Frontal cortex (tissue), 4 donors: ENCODE data around the gene BRI3BP. TPM values are rescaled to one million over a fixed set of nuclear protein-coding genes. Genes with fewer than 3 reads are reported as not detected.
"Not testable (repeated sequence)": the region's sequence is repeated elsewhere in the genome, so short reads cannot be mapped to it uniquely, and the experiment has no call there.

Experiments
- DNase-seq, 2 donors: peaks; one replicate each; pipeline ENCODE4 v3.0.0; 2012; ENCODE audit warnings: low spot score in 2 of 2
- FAIRE-seq: peaks from 2 replicates; lab custom pipeline; 2012; peaks lifted over from hg19 to GRCh38; lab: Jason Lieb, UNC
- total RNA-seq: library from RNA; depleted of rRNA; stranded (reverse); fragments of >200 nt; gene quantifications from one replicate; pipeline ENCODE4 v1.2.3, GENCODE V29; 2014
- donor health status: control.
- donor health status: control.
- donor health status: control.

Gene BRI3BP
- total RNA-seq, 1 donor from 2014 or later, result 21.6 TPM

DNA sequence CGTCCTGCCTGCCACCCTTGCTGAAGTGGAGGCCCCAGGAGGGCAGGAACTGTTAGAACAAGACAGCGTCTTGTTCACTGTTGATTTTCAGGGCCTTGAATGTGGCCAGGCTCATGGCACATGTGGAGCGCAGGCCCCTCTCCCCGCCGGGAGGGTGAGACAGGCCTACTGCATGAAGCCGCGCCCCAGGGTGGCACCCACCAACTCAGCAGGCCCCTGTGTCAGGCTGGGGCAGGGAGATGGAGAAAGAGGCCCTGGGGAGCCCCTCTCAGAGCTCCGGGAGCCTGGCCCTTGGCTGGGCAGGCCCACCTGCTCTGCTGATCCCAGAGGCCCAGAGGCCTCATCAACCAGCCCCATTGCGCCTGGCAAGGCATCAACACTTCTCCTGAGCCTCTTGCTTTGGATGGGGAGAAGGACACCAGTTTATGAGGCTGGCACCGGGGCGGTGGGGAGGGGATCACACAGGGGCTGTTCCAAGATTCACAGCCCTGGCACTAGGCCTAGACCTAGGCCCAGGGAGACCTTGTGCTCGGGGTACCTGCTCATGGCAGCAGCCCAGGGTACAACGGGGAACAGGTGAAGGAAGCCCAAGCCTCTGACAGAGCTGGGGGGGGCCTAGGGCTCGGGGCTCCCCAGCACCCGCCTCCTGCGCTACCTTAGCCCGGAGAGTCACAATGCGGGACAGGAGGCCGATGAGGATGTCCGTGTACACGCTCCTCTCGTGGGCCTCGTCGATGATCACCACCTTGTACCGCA is 22.6 kb upstream of the BRI3BP start:
- no peak for FAIRE-seq
- no peak for DNase-seq

DNA sequence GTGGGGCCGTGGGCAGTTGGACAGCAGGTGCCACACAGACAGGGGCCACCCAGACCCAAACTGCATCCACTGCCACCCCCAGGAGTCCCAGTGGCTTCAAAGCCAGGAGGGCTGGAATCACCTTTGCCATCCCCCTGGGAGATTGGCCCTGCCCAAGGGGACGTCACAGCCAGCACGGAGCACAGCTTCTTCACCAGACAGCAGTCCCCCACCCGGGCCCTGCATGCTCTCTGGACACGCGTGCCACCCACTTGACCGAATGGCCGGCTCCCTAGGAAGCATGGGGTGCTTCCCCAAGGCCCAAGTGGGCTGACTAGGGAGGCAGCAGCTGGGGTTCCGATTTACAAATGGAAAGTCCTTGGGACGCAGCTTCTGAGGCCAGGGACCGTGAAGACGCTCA is 21.8 kb upstream of the BRI3BP start:
- FAIRE-seq, result no peak
- DNase-seq, result no peak

DNA sequence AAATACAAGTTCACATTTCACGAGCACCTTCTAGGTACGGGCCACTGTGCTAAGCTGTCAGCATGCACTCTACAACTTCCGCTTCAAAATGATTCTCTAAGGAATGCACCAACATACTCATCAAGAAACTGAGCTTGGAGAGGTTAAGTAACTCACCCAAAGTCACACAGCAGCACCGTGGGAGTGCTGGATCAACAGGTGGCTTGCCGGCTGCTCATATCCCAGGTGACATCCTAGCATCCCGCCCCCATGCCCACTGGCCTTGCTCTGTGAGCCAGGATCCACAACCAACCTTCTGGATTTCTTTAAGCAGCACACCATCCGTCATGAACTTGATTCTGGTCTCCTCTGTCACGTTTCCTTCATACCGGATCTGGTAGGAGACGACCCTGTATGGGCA is 21.2 kb upstream of the BRI3BP start:
- DNase-seq (no peak), FAIRE-seq (no peak)

DNA sequence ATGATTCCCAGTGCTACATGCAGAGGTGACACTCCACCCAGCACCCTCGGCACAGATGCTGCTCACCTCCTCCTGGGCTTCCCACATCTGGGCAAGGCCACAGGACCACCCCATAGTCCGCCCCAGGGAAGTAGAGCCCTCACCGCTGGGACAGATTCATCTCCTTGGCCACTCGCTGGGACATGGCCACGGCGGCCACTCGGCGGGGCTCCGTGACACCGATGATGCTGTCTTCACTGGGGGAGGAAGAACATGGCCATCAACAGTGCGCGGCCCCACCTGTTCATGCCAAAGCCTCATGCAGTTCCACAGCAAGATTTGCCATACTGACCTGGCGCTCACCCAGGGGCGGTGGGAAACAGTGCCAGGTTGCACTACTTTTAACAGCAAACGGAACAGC is 18.2 kb upstream of the BRI3BP start:
- DNase-seq (no peak), FAIRE-seq (no peak)

DNA sequence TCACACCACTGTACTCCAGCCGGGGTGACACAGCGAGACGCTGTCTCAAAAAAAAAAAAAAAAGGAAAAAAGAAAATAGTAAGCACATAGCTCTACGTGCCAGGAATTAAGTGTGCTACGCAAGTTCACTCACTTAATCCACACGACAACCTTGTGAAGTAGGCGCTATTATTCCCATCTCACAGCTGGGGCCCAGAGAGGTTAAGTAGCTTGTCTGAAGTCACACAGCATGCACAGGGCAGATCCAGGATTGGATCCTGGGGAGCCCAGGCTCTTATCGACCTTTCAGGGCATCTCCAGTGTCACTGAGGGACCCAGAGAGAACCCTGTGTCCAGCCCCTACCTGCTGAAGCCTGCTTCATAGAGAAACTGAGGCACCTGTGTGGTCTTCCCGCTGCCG is 16.4 kb upstream of the BRI3BP start:
- FAIRE-seq (no peak), DNase-seq (no peak)

DNA sequence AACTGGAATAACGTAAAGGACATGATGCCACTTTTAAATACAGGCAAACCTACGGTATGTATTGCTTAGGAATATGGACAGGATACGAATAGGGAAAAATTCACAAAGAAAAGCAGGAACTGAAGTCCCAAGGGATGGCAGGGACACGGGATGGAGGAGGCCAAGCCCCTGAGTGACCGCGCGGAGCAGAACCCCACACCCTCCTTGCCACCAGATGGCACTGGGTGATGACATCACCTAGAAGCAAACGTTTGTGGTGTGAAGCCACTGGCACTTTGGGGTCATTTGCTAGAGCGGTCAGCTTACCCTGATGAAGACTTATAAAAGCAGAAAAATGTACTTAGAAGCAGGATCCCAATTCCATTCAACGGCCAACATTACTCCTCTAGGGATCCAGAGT is 13.9 kb upstream of the BRI3BP start:
- DNase-seq (no peak), FAIRE-seq (no peak)

DNA sequence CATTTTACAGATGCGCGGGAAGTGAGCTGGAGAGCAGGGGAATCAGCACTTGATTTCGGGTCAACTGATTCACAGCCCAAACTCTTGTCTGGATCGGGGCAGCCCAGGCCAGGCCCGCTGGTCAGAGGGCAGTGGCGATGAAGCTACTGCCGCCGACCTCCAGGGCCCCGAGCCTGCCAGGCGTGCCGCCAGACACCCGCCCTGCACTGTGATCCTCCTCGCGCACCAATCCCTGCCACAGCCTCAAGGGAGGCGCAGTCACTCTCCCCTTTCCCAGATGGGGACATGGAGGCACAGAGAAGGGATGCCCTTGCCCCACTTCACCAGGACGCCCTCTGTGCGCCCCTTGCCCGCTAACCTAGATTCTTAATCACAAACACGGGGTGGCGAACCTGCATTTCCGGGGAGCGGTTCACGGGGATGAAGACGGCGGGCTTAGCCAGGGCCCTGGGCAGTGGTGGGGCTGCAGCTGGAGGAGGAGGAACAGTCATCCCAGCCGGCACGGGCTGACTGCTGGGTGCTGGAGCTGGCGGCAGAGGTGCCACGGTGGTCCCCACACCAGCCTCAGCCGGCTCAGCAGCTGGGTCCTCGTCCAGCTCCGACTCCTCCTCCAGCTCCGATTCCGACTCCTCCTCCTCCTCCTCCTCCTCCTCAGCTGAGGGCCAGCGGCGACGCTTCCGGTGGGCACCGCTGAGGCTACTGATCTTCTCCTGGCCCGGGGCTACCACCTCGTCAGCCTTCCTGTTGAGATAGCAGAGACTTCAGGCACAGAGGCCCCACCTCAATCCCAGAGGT is 13.2 kb upstream of the BRI3BP start:
- DNase-seq (no peak), FAIRE-seq (no peak)

DNA sequence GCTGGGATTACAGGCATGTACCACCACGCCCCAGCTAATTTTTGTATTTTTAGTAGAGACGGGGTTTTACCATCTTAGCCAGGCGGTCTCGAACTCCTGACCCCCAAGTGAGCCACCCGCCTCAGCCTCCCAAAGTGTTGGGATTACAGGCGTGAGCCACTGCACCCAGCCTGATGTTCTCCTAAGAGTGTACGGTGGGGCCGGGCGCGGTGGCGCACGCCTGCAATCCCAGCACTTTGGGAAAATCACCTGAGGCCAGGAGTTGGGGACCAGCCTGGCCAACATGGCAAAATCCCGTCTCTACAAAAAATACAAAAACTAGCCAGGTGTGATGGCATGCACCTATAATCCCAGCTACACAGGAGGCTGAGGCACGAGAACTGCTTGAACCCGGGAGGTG is 6.6 kb upstream of the BRI3BP start:
- not testable (repeated sequence) for FAIRE-seq, DNase-seq

DNA sequence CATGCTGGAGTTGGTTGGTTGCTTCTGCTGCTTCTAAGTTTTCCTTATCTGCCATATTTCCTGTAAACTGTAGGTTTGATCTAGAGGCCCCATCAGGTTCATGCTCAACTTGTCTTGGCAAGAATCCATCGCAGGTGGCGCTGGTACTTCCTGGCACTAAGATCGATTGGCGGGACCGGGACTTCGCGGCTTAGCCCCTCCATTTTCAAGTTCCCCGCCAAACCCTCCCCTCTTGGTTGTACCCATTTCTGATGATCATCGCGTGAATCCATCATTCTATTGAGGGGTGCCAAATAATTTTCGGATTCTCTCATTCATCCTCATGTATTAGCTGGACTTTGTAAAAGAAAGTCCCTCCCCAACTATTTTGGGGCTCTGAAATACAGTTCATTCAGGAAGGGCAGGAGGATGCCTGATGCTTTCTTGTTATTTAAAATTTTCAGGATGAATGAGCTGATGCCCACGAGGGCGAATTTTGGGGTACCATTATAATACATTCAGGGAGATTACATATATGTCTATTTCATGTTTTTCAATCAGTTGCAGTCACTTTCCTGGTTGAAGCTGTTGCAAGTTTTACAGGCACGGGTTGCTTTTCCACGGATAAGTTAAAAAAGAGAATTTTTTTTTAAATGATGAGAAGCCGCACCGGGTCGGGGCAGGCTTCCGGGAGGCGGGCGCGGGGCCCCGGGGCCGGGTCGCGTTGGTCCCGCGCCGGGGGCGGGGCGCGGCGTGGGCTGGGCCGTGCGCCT is 395 bp upstream of the BRI3BP start:
- DNase-seq (peak in 1 of 2 donors; percentile 82), FAIRE-seq (no peak)

DNA sequence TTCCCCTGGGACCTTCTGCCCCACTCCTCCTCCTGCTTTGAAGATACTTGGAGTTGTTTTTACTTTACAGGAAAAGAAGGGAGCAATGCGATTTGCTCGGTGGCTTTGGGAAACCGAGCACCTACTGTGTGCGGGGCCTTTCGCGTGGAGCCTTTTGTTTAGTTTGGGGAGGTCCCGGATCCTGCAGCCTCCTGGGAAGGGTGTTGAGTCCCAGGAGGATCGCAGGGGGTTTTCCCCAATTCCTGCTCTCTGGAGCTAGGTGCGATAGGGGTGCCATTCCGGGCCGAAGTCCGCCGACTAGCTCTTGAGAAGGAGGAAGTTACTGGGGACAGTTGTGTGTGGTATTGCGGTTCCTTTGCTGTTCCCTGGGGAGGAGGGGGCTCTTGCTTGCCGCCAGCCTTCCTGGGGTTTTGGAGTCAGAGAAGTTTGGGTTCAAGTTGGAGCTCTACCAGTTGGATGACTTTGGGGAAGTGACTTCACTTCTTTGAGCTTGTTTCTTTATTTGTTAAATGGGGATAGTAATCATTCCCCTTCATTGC is 1.1 kb downstream of the BRI3BP start:
- FAIRE-seq (no peak), DNase-seq (no peak)

DNA sequence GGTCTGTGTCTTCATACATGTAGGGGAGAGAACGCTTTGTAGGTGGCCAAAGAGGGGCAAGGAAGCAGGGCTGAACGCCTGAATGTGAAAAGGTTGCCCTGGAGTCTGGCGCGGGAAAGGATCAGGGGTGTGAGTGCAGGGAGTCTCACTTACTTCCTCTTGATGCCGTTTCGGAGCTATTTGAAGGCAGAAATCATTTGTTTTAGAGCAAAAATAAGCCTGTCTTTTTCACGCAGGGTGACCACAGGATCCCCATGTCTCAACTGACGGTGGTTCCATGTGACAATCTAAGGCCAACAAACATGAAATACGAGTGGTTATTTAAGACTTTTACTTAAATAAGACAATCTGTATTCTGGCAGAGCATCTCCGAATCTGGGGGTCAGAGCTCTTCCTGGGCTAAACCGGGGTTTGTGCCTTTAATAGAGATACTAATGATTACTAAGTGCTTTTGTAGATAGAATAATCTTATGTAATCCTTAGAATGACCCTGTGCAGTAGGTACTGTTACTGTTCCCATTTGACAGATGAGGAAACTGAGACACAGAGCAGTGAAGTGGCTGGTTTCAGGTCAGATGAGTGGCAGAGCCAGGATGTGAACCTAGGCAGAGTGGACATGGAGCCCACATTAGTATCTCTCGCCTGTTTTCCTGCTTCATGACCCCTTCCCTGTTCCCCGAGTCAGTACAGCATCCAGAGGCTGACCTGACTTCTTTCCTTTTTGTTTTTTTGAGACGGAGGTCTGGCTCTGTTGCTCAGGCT is 1.9 kb downstream of the BRI3BP start:
- DNase-seq (no peak), FAIRE-seq (no peak)

DNA sequence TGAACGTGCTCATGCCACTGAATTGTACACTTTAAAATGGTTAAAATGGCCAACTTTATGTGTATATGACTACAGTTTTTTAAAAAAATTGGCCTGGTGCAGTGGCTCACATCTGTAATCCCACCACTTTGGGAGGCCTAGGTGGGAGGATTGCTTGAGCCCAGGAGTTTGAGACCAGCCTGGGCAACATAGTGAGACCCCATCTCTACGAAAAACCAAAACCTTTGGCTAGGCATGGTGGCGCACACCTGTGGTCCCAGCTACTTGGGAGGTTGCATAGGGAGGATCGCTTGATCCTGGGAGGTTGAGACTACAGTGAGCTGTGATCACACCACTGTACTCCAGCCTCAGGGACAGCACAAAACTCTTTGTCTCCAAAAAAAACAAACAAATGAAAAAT is 5.3 kb downstream of the BRI3BP start:
- no peak for DNase-seq
- FAIRE-seq, result no peak

DNA sequence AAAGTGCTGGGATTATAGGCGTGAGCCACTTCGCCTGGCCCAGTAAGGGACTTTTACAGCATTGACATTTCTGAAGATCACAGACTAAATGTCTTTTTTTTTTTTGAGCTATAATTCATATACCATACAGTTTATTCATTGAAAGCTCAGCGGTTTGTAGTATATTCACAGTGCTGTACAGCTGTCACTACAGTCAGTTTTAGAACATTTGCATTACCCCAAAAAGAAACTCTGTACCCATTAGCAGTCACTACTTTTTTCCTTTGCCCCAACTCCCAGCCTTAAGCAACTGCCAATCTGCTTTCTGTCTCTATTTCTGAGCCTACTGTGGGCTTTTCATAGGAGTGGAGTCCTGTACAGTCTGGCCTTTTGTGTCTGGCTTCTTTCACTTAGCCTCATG is 8.2 kb downstream of the BRI3BP start:
- FAIRE-seq (no peak), DNase-seq (no peak)

DNA sequence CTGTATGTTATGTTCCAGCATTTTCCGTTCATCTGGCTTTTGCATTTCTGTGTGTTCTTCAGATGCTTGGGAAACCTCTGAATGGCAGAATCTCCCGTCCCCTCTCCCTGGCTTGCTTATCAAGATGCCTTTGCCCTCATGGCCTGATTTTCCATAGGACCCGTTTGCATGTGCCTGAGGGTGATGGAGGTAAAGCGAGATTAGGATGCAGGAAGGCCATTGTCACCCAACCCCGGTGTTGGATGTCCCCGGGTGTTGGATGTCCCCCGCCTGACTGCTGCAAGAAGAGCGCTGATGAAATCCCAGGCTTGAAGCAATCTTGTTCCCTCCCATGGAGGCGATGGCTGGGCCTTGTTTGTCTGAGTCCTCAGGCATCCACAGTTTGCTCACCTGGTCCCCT is 9.6 kb downstream of the BRI3BP start:
- DNase-seq (no peak), FAIRE-seq (no peak)

DNA sequence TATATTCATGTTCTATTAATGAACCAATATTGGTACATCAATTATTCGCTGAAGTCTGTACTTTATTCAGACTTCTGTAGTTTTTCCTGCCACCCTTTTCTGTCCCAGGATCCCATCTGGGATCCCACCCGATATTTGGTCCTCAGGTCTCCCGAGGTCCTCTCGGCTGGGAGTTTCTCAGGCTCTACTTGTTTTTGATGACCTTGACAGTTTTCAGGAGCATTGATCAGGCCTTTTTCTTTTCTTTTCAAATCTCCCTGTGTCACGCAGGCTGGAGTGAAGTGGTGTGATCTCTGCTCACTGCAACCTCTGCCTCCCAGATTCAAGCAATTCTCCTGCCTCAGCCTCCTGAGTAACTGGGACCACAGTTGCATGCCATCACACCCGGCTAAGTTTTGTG is 11.2 kb downstream of the BRI3BP start:
- FAIRE-seq (no peak), DNase-seq (no peak)

DNA sequence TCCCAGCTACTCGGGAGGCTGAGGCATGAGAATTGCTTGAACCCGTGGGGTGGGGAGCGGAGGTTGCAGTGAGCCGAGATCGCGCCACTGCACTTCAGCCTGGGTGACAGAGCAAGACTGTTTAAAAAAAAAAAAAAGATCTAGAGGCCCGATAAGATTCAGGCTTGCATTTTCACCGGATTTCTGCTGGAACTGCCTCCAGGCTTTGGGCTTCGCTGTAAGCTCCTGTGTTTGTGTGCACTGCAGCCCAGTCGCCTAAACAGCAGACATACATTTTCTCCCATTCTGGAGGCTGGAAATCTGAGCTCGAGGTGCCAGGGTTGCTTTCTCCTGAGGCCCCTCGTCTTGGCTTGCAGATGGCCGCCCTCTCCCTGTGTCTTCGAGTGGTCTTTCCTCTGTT is 12.2 kb downstream of the BRI3BP start:
- DNase-seq, result no peak
- FAIRE-seq, result no peak

DNA sequence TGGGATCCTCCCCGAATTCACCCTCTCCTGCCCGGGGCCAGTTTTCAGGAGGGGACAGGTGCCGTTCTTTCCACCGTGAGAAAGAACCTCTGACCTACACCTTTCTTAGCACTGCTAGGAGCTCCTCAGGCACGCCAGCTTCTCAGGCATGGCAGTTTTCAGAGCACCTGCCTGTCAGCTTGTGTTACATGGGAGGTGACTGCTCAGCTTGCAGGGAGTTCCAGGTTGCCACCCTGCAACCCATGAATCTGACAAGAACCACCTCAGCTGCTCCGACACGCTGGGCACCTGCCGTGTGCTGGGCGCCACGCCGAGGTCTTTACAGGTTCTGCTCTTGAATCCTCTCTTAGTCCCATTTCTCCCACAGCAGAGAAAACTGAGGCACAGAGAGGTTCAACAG is 12.9 kb downstream of the BRI3BP start:
- no peak for FAIRE-seq
- DNase-seq, result no peak

DNA sequence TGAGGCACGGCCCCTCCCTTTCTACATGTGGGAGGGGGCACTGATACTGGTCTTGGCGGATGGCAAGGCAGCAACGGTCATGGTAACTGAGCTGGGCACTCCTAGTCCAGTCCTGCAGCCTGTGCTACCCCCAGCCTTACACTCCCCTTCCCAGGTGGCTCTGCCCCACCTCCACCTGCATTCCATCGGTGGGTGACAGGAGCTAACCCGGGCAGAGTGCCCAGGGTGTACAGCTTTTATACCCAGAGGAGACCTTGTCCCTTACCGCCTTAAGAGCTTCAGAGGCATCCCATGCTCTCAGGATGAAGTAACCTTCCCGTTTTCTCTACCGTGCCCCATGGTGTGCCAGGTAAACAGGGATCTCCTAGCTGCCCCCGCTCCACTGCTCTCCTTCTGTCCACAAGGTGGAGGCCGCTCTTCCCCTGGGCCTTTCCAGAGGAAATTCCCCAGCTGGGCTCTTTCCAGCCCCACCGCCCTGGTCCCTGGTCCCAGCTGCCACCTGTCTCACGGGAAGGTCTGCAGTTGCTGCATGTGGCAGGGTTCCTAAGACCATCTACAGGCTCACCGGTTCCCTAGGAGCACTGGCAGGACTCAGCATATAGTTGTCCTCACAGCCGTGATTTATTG is 20.5 kb downstream of the BRI3BP start:
- FAIRE-seq (no peak), DNase-seq (no peak)

DNA sequence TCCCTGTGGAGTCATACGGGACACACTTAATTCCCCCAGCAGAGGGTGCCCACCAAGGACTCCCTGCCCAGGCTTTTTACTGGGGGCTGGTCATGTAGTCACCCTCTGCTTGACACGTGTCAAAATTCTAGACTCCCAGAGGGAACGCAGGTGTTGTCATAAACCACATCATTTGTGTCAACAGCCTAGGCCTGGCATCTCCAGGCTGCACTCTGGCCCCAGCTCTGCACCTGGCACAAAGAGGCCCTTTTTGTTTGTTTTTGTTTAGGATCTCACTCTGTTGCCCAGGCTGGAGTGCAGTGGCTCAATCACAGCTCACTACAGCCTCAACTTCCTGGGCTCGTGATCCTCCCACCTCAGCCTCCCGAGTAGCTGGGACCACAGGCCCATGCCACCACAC is 21.1 kb downstream of the BRI3BP start:
- FAIRE-seq (no peak), DNase-seq (no peak)
